GM23338 (cell line): ENCODE results near the gene DCUN1D2. TPM values are rescaled to one million over a fixed set of nuclear protein-coding genes. Genes with fewer than 3 reads are reported as not detected.
A peak's percentile ranks its signal among the peaks of the same experiment; 100 is the strongest.

Experiments
- ATAC-seq: fragments of 200-7000 bp; cut with Tn5 transposase; 3 replicates; pipeline ENCODE4 v1.9.1; 2020
- DNase-seq: peaks from one replicate; pipeline ENCODE4 v3.0.0-alpha.2; 2015; ENCODE audit warnings: low spot score
- H2AFZ ChIP-seq: fragments of 200-600 bp; sonication (generic); 2 replicates; pipeline ENCODE4 v1.8.0; 2016; ENCODE audit warnings: antibody characterized with exemption, mild to moderate bottlenecking, moderate library complexity
- H3F3A ChIP-seq: fragments of 200-600 bp; sonication (generic); replicated peaks from 2 replicates; pipeline ENCODE4 v1.8.0; 2017; ENCODE audit warnings: antibody characterized with exemption, mixed run types, low read depth
- H3K27ac ChIP-seq: fragments of 200-600 bp; sonication (generic); 2 replicates; pipeline ENCODE4 v1.6.1; 2016; ENCODE audit warnings: low read depth
- H3K27me3 ChIP-seq: fragments of 200-600 bp; sonication (generic); 2 replicates; pipeline ENCODE4 v1.8.0; 2016; ENCODE audit warnings: mild to moderate bottlenecking, mixed run types, moderate library complexity; ENCODE audit not compliant: insufficient read depth
- H3K36me3 ChIP-seq: fragments of 200-600 bp; sonication (generic); 2 replicates; pipeline ENCODE4 v1.8.0; 2016; ENCODE audit warnings: mild to moderate bottlenecking; ENCODE audit not compliant: insufficient read depth
- H3K4me1 ChIP-seq: fragments of 200-600 bp; sonication (generic); 2 replicates; pipeline ENCODE4 v1.8.0; 2016; ENCODE audit warnings: mild to moderate bottlenecking, moderate library complexity; ENCODE audit not compliant: insufficient read depth
- H3K4me2 ChIP-seq: fragments of 200-600 bp; sonication (generic); 2 replicates; pipeline ENCODE4 v1.7.1; 2017; ENCODE audit warnings: mixed run types
- H3K4me3 ChIP-seq: fragments of 200-600 bp; sonication (generic); 2 replicates; pipeline ENCODE4 v1.6.1; 2016; ENCODE audit warnings: mixed run types
- H3K79me2 ChIP-seq: fragments of 200-600 bp; sonication (generic); replicated peaks from 2 replicates; pipeline ENCODE4 v1.8.0; 2017; ENCODE audit warnings: mild to moderate bottlenecking; ENCODE audit not compliant: insufficient read depth
- H3K9me2 ChIP-seq: fragments of 200-600 bp; sonication (generic); 2 replicates; pipeline ENCODE4 v1.8.0; 2017; ENCODE audit not compliant: insufficient read depth
- H4K20me1 ChIP-seq: fragments of 200-600 bp; sonication (generic); replicated peaks from 2 replicates; pipeline ENCODE4 v1.8.0; 2017; ENCODE audit warnings: mild to moderate bottlenecking; ENCODE audit not compliant: insufficient read depth
- H3K27ac Mint-ChIP-seq: 2 replicates; pipeline ENCODE4 v1.8.0; 2020; ENCODE audit warnings: inconsistent platforms, mild to moderate bottlenecking, moderate library complexity, mixed read lengths
- H3K27me3 Mint-ChIP-seq: 3 replicates; pipeline ENCODE4 v1.8.0; 2022; ENCODE audit warnings: low read depth, mild to moderate bottlenecking, moderate library complexity, mixed read lengths, inconsistent platforms; ENCODE audit not compliant: insufficient read depth, poor library complexity
- H3K36me3 Mint-ChIP-seq: 3 replicates; pipeline ENCODE4 v1.8.0; 2021; ENCODE audit warnings: low read depth, mild to moderate bottlenecking, inconsistent platforms, moderate library complexity, mixed read lengths
- H3K4me1 Mint-ChIP-seq: 3 replicates; pipeline ENCODE4 v1.8.0; 2020; ENCODE audit warnings: mild to moderate bottlenecking, inconsistent platforms, mixed read lengths
- H3K4me3 Mint-ChIP-seq: 3 replicates; pipeline ENCODE4 v1.8.0; 2021; ENCODE audit warnings: moderate library complexity, mild to moderate bottlenecking, inconsistent platforms, mixed read lengths
- H3K9me3 Mint-ChIP-seq: 3 replicates; pipeline ENCODE4 v1.8.0; 2020; ENCODE audit warnings: moderate library complexity, mild to moderate bottlenecking, inconsistent platforms, mixed read lengths
- CREB1 ChIP-seq: fragments of 250-450 bp; sonication (Bioruptor Pico); IDR thresholded peaks from 2 replicates; pipeline ENCODE4 v1.5.0; 2020; ENCODE audit warnings: low read depth, mild to moderate bottlenecking, moderate library complexity
- JUNB ChIP-seq: IDR thresholded peaks from one replicate; pipeline ENCODE4 v1.6.1; 2016; ENCODE audit warnings: antibody characterized with exemption; ENCODE audit not compliant: unreplicated experiment
- POLR2AphosphoS5 ChIP-seq: IDR thresholded peaks from 2 replicates; pipeline ENCODE4 v1.6.1; 2016; ENCODE audit warnings: antibody characterized with exemption, low read depth
- ZNF462 ChIP-seq: fragments of 250-450 bp; sonication (Bioruptor Pico); IDR thresholded peaks from 2 replicates; pipeline ENCODE4 v1.5.0; 2020; ENCODE audit warnings: mild to moderate bottlenecking, moderate library complexity
- polyA plus RNA-seq: library from polyadenylated mRNA; unstranded; fragments of >200 nt; fragmentation: Nextera tagmentation; extraction: Ambion mirVana; gene quantifications from 2 replicates; pipeline ENCODE4 v1.2.1, GENCODE V29; 2016
- total RNA-seq: library from RNA; depleted of rRNA; stranded (reverse); fragments of >200 nt; shearing (Covaris generic); gene quantifications from 2 replicates; pipeline ENCODE4 v1.2.3, GENCODE V29; 2014

DCUN1D2 gene
- total and polyA plus RNA-seq, 2 experiments from 2014 or later, result 12.3 to 38.0 TPM

- no peak for TF ChIP-seq ZNF462 (CRISPR knock-in tag)
- no peak for TF ChIP-seq POLR2AphosphoS5
- TF ChIP-seq CREB1, result no peak
- no peak for TF ChIP-seq JUNB
These were observed 44.0 kb downstream of the DCUN1D2 start (continued) for GRCh38 chr13:113446488-113446854.

- Histone ChIP-seq H4K20me1 (no peaks in the 10 kb centered on the region), H3K27ac (no peak overlapping the region), H3K79me2 (no peaks in the 10 kb centered on the region), H3K4me3 (no peak overlapping the region), H3F3A (peaks cover 11% of the 10 kb centered on the region; the same call in 1 of the 2 replicates), H2AFZ (no peak overlapping the region), H3K4me2 (no peak overlapping the region), H3K36me3 (no peaks in the 10 kb centered on the region), H3K4me1 (no peaks in the 10 kb centered on the region), H3K9me2 (no peaks in the 10 kb centered on the region), H3K27me3 (no peaks in the 10 kb centered on the region)
- TF ChIP-seq POLR2AphosphoS5 (no peak), JUNB (no peak)
- peaks cover 20% of the 10 kb centered on the region for H3K36me3 Mint-ChIP-seq
- peaks cover 4% of the 10 kb centered on the region; the same call in 1 of the 3 replicates for H3K4me1 Mint-ChIP-seq
- peaks cover 7% of the 10 kb centered on the region for H3K27me3 Mint-ChIP-seq
- H3K9me3 Mint-ChIP-seq, result no peaks in the 10 kb centered on the region; the same call in 2 of the 3 replicates
- peak; percentile 10; the same call in 1 of the 3 replicates for ATAC-seq
- no peak for DNase-seq
- H3K4me3 Mint-ChIP-seq, result no peak overlapping the region
- no peak overlapping the region for H3K27ac Mint-ChIP-seq
These were observed 44.6 kb downstream of the DCUN1D2 start for GRCh38 chr13:113445791-113446487.
